ENCODE results near the gene ZBTB44.
"Not testable (repeated sequence)": the region's sequence is repeated elsewhere in the genome, so short reads cannot be mapped to it uniquely, and the experiment has no call there.

ZBTB44 gene

GRCh38 chr11:130263351-130263750 is 51.4 kb downstream of the ZBTB44 start:
- TF ChIP-seq CTCF (IDR thresholded peaks at IDR 0.05; ENCODE audit: extremely low read depth, missing control alignments): no peak

GRCh38 chr11:130262424-130262823 is 52.3 kb downstream of the ZBTB44 start:
- no peak for TF ChIP-seq CTCF (IDR thresholded peaks at IDR 0.05; ENCODE audit: extremely low read depth, missing control alignments)
- no peak for DNase-seq (ENCODE audit: low spot score)

More at GRCh38 chr11:130263351-130263750, 51.4 kb downstream of the ZBTB44 start:
- DNase-seq (ENCODE audit: low spot score): no peak

- TF ChIP-seq CTCF (IDR thresholded peaks at IDR 0.05; ENCODE audit: extremely low read depth, missing control alignments): no peak
- DNase-seq (ENCODE audit: low spot score): no peak
These were observed 53.1 kb downstream of the ZBTB44 start for GRCh38 chr11:130261571-130261970.

- no peak for TF ChIP-seq CTCF (IDR thresholded peaks at IDR 0.05; ENCODE audit: extremely low read depth, missing control alignments)
- no peak for DNase-seq (ENCODE audit: low spot score)
These were observed 54.0 kb downstream of the ZBTB44 start for GRCh38 chr11:130260742-130261141.

- TF ChIP-seq CTCF (IDR thresholded peaks at IDR 0.05; ENCODE audit: extremely low read depth, missing control alignments): no peak
- no peak for DNase-seq (ENCODE audit: low spot score)
These were observed 54.6 kb downstream of the ZBTB44 start for GRCh38 chr11:130260080-130260627.

- not testable (repeated sequence) for DNase-seq (ENCODE audit: low spot score)
These were observed 63.0 kb downstream of the ZBTB44 start for GRCh38 chr11:130251763-130252162.

- not testable (repeated sequence) for DNase-seq (ENCODE audit: low spot score)
These were observed 64.8 kb downstream of the ZBTB44 start for GRCh38 chr11:130249929-130250328.

GRCh38 chr11:130249371-130249770 is 65.3 kb downstream of the ZBTB44 start:
- no peak for TF ChIP-seq CTCF (IDR thresholded peaks at IDR 0.05; ENCODE audit: extremely low read depth, missing control alignments)
- no peak for DNase-seq (ENCODE audit: low spot score)

Data from GM20000 (cell line).